HFF-Myc (cell line): Measurements from ENCODE around the gene TMEM165.

ENCODE experiments used
- DNase-seq: peaks from one replicate; pipeline ENCODE4 v3.0.0-alpha.2; 2011; ENCODE audit warnings: low read depth; ENCODE audit errors: extremely low read depth
- H3K4me3 ChIP-seq: replicated peaks from 2 replicates; pipeline ENCODE4 v1.5.1; 2011; ENCODE audit warnings: low read depth, mild to moderate bottlenecking, control low read depth, low read length
- TF ChIP-seq, protein P1 (sequence below): IDR thresholded peaks from 2 replicates; pipeline ENCODE4 v1.5.1; 2012; ENCODE audit warnings: mild to moderate bottlenecking, low read depth, low read length, control low read depth; ENCODE audit errors: missing control alignments

TMEM165 gene

GRCh38 chr4:55447108-55447708, 51.5 kb downstream of the TMEM165 start:
- TF ChIP-seq, protein P1, sequence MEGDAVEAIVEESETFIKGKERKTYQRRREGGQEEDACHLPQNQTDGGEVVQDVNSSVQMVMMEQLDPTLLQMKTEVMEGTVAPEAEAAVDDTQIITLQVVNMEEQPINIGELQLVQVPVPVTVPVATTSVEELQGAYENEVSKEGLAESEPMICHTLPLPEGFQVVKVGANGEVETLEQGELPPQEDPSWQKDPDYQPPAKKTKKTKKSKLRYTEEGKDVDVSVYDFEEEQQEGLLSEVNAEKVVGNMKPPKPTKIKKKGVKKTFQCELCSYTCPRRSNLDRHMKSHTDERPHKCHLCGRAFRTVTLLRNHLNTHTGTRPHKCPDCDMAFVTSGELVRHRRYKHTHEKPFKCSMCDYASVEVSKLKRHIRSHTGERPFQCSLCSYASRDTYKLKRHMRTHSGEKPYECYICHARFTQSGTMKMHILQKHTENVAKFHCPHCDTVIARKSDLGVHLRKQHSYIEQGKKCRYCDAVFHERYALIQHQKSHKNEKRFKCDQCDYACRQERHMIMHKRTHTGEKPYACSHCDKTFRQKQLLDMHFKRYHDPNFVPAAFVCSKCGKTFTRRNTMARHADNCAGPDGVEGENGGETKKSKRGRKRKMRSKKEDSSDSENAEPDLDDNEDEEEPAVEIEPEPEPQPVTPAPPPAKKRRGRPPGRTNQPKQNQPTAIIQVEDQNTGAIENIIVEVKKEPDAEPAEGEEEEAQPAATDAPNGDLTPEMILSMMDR: no peak
- no peak for DNase-seq
- no peak overlapping the region for H3K4me3 ChIP-seq

DNA sequence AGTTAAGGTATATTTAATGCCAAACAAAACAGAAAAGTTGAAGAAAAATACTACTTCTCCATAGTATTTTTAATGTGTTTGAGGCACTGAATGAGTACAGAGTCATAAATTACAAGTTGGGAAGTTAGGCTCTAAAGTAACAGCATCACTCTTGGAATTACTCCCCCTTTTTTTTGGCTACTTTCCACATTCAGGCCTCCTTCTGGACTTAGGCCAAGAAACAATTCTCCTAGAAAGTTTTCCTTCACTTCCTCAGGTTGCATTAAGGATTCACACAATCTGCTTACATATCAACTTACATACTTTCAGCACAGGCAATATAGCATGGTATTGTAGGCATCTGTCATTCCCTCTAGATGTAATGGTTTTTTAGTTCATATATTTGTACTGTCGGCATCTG, 52.1 kb downstream of the TMEM165 start:
- TF ChIP-seq, protein P1: no peak
- DNase-seq: peak; percentile 10
- H3K4me3 ChIP-seq: no peak overlapping the region

- no peak overlapping the region for H3K4me3 ChIP-seq
- TF ChIP-seq, protein P1: no peak
- DNase-seq: no peak
These were observed 54.8 kb downstream of the TMEM165 start for GRCh38 chr4:55450566-55450965.

- no peak overlapping the region for H3K4me3 ChIP-seq
- DNase-seq: no peak
- TF ChIP-seq, protein P1: no peak
These were observed 62.4 kb downstream of the TMEM165 start for GRCh38 chr4:55458164-55458563.

DNA sequence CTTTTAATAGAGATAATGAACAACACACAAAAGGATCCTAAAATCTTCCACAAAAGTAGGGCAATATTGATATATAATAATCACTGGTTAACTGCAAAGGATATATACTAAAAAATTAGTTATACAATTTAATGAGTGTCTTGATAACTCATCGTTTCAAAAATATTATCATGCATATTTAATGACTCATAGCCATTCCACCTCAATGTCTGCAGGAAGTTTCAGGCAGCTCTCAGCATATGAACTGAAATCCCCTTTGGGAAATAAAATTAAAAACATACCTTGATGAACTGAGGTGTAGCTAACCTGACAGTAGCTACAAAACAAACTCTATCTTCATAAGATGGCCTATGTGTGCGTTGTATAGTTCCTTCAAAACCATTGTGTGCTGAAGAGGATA, 62.9 kb downstream of the TMEM165 start:
- TF ChIP-seq, protein P1: no peak
- no peak overlapping the region for H3K4me3 ChIP-seq
- DNase-seq: no peak

DNA sequence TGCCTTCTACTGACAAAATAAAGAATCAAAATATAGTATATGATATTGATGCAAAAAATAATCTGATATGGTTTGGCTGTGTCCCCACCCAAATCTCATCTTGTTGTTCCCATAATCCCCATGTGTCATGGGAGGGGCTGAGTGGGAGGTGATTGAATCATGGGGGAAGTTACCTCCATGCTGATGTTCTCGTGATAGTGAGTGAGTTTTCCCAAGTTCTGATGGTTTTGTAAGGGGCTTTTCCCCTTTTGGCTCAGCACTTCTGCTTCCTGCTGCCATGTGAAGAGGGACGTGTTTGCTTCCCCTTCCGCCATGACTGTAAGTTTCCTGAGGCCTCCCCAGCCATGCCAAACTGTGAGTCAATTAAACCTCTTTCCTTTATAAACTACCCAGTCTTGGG, 70.2 kb downstream of the TMEM165 start:
- H3K4me3 ChIP-seq: no peak overlapping the region
- TF ChIP-seq, protein P1: no peak

DNA sequence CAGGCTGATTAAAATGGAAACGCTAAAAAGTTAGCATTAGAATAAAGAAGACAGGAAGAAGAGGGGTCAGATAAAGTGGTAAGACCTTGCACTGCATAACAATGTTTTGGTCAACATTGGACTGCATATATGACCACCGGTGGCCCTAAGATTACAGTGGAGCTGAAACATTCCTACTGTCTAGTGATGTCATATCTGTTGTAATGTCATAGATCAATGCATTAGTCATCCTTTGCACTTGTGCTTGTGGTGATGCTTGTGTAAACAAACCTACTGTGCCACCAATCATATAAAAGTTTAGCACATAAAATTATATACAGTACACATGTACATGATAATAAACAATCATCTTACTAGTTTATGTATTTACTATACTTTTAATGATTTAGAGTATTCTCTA, 73.0 kb downstream of the TMEM165 start:
- H3K4me3 ChIP-seq: no peak overlapping the region
- DNase-seq: peak; percentile 27

More for the DNA sequence above, 70.2 kb downstream of the TMEM165 start:
- no peak for DNase-seq

More for the DNA sequence above, 73.0 kb downstream of the TMEM165 start:
- TF ChIP-seq, protein P1: no peak
